HEK293 (cell line): ENCODE data around the gene ZNF184.

Experiments used
- CTCF ChIP-seq: fragments of 450-650 bp; formaldehyde crosslinking; IDR thresholded peaks from 2 replicates; pipeline ENCODE4 v1.5.1; 2016; ENCODE audit warnings: missing biosample characterization, missing genetic modification characterization
- GFI1B ChIP-seq: fragments of 450-650 bp; formaldehyde crosslinking; IDR thresholded peaks from 2 replicates; pipeline ENCODE4 v1.5.1; 2016; ENCODE audit warnings: missing biosample characterization, missing genetic modification characterization
- KLF9 ChIP-seq: fragments of 450-650 bp; formaldehyde crosslinking; IDR thresholded peaks from 2 replicates; pipeline ENCODE4 v1.5.1; 2016; ENCODE audit warnings: missing biosample characterization, missing genetic modification characterization, low read depth
- MYNN ChIP-seq: fragments of 450-650 bp; formaldehyde crosslinking; IDR thresholded peaks from 2 replicates; pipeline ENCODE4 v1.5.1; 2016; ENCODE audit warnings: missing biosample characterization, missing genetic modification characterization, borderline replicate concordance
- PBX3 ChIP-seq: sonication (generic); formaldehyde crosslinking; IDR thresholded peaks from 2 replicates; pipeline ENCODE4 v1.8.1; 2022; ENCODE audit warnings: mild to moderate bottlenecking, moderate library complexity, missing genetic modification reagents
- REST ChIP-seq: fragments of 450-650 bp; formaldehyde crosslinking; IDR thresholded peaks from 2 replicates; pipeline ENCODE4 v1.5.1; 2016; ENCODE audit warnings: missing biosample characterization, missing genetic modification characterization
- SP2 ChIP-seq: fragments of 450-650 bp; formaldehyde crosslinking; IDR thresholded peaks from 2 replicates; pipeline ENCODE4 v1.5.1; 2016; ENCODE audit warnings: missing biosample characterization, missing genetic modification characterization
- YY1 ChIP-seq: fragments of 450-650 bp; formaldehyde crosslinking; IDR thresholded peaks from 2 replicates; pipeline ENCODE4 v1.5.1; 2018; ENCODE audit warnings: missing biosample characterization, missing genetic modification characterization
- ZNF23 ChIP-seq: fragments of 450-650 bp; formaldehyde crosslinking; IDR thresholded peaks from 2 replicates; pipeline ENCODE4 v1.5.1; 2016; ENCODE audit warnings: missing biosample characterization, missing genetic modification characterization, borderline replicate concordance
- ZNF416 ChIP-seq: fragments of 450-650 bp; formaldehyde crosslinking; IDR thresholded peaks from 2 replicates; pipeline ENCODE4 v1.5.1; 2016; ENCODE audit warnings: missing biosample characterization, missing genetic modification characterization
- ZNF624 ChIP-seq: fragments of 450-650 bp; formaldehyde crosslinking; IDR thresholded peaks from 2 replicates; pipeline ENCODE4 v1.5.1; 2017; ENCODE audit warnings: missing biosample characterization, missing genetic modification characterization
- ZNF670 ChIP-seq: fragments of 450-650 bp; formaldehyde crosslinking; IDR thresholded peaks from 2 replicates; pipeline ENCODE4 v1.5.1; 2016; ENCODE audit warnings: missing biosample characterization, missing genetic modification characterization, low read depth
- ZNF785 ChIP-seq: fragments of 450-650 bp; formaldehyde crosslinking; IDR thresholded peaks from 2 replicates; pipeline ENCODE4 v1.5.1; 2016; ENCODE audit warnings: missing biosample characterization, missing genetic modification characterization

DNA sequence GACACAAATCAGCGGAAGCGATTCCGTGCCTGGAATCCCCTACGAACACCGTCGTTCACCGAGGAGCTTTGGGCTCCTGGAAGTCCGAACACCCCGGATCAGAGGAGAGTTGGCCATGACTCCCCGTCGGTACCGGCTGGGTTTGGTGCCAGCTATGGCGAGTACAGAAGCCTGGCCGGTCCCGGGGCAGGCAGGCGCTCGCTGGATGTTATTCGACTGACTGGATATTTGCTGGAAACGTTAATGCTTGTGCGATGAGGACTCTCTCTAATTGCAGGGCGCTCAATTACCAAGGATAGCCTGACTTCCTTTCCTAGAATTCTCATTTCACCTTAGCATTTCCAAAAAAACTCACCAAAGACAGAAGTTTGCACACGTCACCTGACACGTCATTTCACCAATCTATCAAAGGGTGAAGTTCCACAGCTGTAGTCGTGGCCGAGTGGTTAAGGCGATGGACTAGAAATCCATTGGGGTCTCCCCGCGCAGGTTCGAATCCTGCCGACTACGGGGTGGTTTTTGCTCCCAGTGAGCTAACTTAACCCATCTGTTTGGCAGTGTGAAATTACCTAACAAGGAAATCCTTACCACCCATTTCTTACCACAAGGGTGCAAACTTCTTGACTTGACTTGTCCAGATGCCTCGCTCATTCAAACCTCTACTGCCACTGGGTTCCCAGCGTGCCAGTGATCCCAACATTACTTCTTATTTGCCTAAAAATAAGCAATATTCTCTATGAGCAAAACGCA is 22.7 kb upstream of the ZNF184 start:
- TF ChIP-seq ZNF23 (tag by site-specific recombination) (no peak), PBX3 (CRISPR knock-in tag) (no peak), CTCF (tag by site-specific recombination) (peak; percentile 82), YY1 (tag by site-specific recombination) (no peak), ZNF670 (tag by site-specific recombination) (no peak), KLF9 (tag by site-specific recombination) (0 out of 2 replicates have a peak, but pooled peaks have one; percentile 27), REST (tag by site-specific recombination) (peak; percentile 4; the same call in 1 of the 2 replicates), ZNF624 (tag by site-specific recombination) (peak; percentile 91), ZNF785 (tag by site-specific recombination) (peak; percentile 83), SP2 (tag by site-specific recombination) (peak; percentile 28), GFI1B (tag by site-specific recombination) (peak; percentile 65; the same call in 1 of the 2 replicates), ZNF416 (peak; percentile 25; the same call in 1 of the 2 replicates), MYNN (tag by site-specific recombination) (0 out of 2 replicates have a peak, but pooled peaks have one; percentile 49)
